OCI-LY7 (cell line): ENCODE data around the gene ITGAV.

ENCODE experiments used
- CTCF ChIP-seq: fragments of 200-600 bp; sonication (generic); conservative IDR thresholded peaks from 2 replicates; pipeline ENCODE4 v1.5.1; 2014; ENCODE audit warnings: mild to moderate bottlenecking, antibody characterized with exemption, low read length, moderate library complexity, mixed read lengths
- EZH2phosphoT487 ChIP-seq: fragments of 200-600 bp; sonication (generic); IDR thresholded peaks from 2 replicates; pipeline ENCODE4 v1.6.1; 2018; ENCODE audit warnings: low read depth, borderline replicate concordance, mild to moderate bottlenecking, mixed run types, antibody characterized with exemption, low read length, moderate library complexity, mixed read lengths

GRCh38 chr2:186617148-186617547 lies 27.3 kb downstream of the ITGAV start:
- TF ChIP-seq CTCF (no peak), EZH2phosphoT487 (no peak)
